ENCODE measurements around the gene FYN.

DNA sequence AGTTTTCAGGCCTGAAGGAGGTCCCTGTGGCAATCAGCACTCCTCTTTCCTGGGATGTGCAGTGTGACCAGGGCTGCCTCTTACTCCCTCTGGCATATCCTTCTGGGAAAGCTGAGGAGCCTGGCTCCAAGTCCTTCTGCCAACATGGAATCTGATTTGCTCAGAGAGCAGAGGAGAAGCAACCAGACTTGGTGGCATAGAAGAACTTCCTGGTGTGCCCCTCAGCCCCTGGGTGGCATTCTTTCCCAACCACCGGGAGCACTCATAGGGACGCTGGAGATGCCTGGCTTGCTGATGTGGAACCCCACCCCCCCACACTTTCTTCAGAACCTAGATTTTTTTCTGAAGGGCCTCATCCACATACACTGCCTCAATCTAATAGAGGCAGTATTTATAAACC lies 160.0 kb downstream of the FYN start:
- TF ChIP-seq, protein P1, sequence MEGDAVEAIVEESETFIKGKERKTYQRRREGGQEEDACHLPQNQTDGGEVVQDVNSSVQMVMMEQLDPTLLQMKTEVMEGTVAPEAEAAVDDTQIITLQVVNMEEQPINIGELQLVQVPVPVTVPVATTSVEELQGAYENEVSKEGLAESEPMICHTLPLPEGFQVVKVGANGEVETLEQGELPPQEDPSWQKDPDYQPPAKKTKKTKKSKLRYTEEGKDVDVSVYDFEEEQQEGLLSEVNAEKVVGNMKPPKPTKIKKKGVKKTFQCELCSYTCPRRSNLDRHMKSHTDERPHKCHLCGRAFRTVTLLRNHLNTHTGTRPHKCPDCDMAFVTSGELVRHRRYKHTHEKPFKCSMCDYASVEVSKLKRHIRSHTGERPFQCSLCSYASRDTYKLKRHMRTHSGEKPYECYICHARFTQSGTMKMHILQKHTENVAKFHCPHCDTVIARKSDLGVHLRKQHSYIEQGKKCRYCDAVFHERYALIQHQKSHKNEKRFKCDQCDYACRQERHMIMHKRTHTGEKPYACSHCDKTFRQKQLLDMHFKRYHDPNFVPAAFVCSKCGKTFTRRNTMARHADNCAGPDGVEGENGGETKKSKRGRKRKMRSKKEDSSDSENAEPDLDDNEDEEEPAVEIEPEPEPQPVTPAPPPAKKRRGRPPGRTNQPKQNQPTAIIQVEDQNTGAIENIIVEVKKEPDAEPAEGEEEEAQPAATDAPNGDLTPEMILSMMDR (conservative IDR thresholded peaks at IDR 0.05), result no peak
- no peak for TF ChIP-seq ZFX (IDR thresholded peaks at IDR 0.05)

Data from C4-2B (cell line).